NCI-H774 (cell line): Measurements from ENCODE around the gene LRP4.

Experiments
- DNase-seq: peaks from one replicate; lab custom pipeline; 2025; lab: John Stamatoyannopoulos, UW

LRP4 gene

GRCh38 chr11:46850829-46851380 lies 67.4 kb downstream of the LRP4 start:
- DNase-seq = no peak

GRCh38 chr11:46849631-46850030 lies 68.7 kb downstream of the LRP4 start:
- DNase-seq = no peak

- DNase-seq = no peak
Observed at GRCh38 chr11:46846510-46846830, 71.9 kb downstream of the LRP4 start.

GRCh38 chr11:46845740-46846509 lies 72.4 kb downstream of the LRP4 start, which contains the start of gene CKAP5:
Gene CKAP5 (minus strand): TSS chr11:46846280. CDS start chr11:46821231, 25,049 bp downstream.
- peak; percentile 89 for DNase-seq

GRCh38 chr11:46845440-46845739 lies 73.0 kb downstream of the LRP4 start:
- DNase-seq = no peak

- DNase-seq = no peak
Observed at GRCh38 chr11:46840116-46840515, 78.2 kb downstream of the LRP4 start.

GRCh38 chr11:46838501-46838900 lies 79.8 kb downstream of the LRP4 start:
- DNase-seq = no peak

GRCh38 chr11:46837860-46838259 lies 80.5 kb downstream of the LRP4 start:
- DNase-seq = no peak

GRCh38 chr11:46836870-46837269 lies 81.5 kb downstream of the LRP4 start:
- no peak for DNase-seq

- no peak for DNase-seq
Observed at GRCh38 chr11:46836431-46836830, 81.9 kb downstream of the LRP4 start.

- no peak for DNase-seq
Observed at GRCh38 chr11:46835897-46836296, 82.5 kb downstream of the LRP4 start.

GRCh38 chr11:46834821-46835220 lies 83.5 kb downstream of the LRP4 start:
- DNase-seq = no peak

- DNase-seq = no peak
Observed at GRCh38 chr11:46832511-46833214, 85.7 kb downstream of the LRP4 start.

GRCh38 chr11:46827995-46828394 lies 90.4 kb downstream of the LRP4 start:
- DNase-seq = no peak

GRCh38 chr11:46826310-46827044 lies 91.9 kb downstream of the LRP4 start:
- DNase-seq = peak; percentile 51

GRCh38 chr11:46808799-46809431 lies 109.4 kb downstream of the LRP4 start:
- no peak for DNase-seq
